Spinal cord (tissue), 10 donors: ENCODE measurements around the gene PHACTR3. TPM values are rescaled to one million over a fixed set of nuclear protein-coding genes. Genes with fewer than 3 reads are reported as not detected.

Experiments used
- DNase-seq, 6 donors: peaks; one replicate each; pipeline versions ENCODE4 v3.0.0 to v3.0.0-alpha.2; 2013 to 2015; ENCODE audit warnings: low spot score in 6 of 6, low read depth in 4 of 6
- H3K27ac ChIP-seq: one replicate; pipeline ENCODE4 v1.5.1; 2013; ENCODE audit warnings: low read depth, low read length, control low read depth
- H3K27me3 ChIP-seq: one replicate; pipeline ENCODE4 v1.6.1; 2013; ENCODE audit warnings: low read length; ENCODE audit not compliant: control insufficient read depth, insufficient read depth
- H3K36me3 ChIP-seq: one replicate; pipeline ENCODE4 v1.6.1; 2013; ENCODE audit warnings: low read length; ENCODE audit not compliant: control insufficient read depth, insufficient read depth
- H3K4me1 ChIP-seq: one replicate; pipeline ENCODE4 v1.6.1; 2013; ENCODE audit warnings: low read length; ENCODE audit not compliant: control insufficient read depth, insufficient read depth
- H3K4me3 ChIP-seq: one replicate; pipeline ENCODE4 v1.5.1; 2013; ENCODE audit warnings: low read depth, low read length, control low read depth
- H3K9me3 ChIP-seq: one replicate; pipeline ENCODE4 v1.6.1; 2013; ENCODE audit warnings: low read length; ENCODE audit not compliant: control insufficient read depth, insufficient read depth
- WGBS: methylation state at CpG from one replicate; pipeline ENCODE4 v1.1.5; 2013; ENCODE audit warnings: missing lambda C conversion rate; ENCODE audit not compliant: insufficient coverage; 5-methylcytosine and 5-hydroxymethylcytosine counted together
- polyA plus RNA-seq, 2 donors: library from polyadenylated mRNA; unstranded; fragments of 120-200 nt; gene quantifications; one replicate each; pipeline ENCODE4 v1.2.1, GENCODE V29; 2013; ENCODE audit not compliant: insufficient read length in 2 of 2
- total RNA-seq, 2 donors: library from RNA; depleted of rRNA in 1 of 2; stranded (reverse); fragments of 120-200 nt in 1 of 2; fragments of >200 nt in 1 of 2; gene quantifications; one replicate each; pipeline versions ENCODE4 v1.2.3 to v1.2.4, GENCODE V29; 2013 to 2014
- donor health status: healthy.

Gene PHACTR3
- total and polyA plus RNA-seq, 4 donors, result 23.5 to 97.8 (median 52.6) TPM

DNA sequence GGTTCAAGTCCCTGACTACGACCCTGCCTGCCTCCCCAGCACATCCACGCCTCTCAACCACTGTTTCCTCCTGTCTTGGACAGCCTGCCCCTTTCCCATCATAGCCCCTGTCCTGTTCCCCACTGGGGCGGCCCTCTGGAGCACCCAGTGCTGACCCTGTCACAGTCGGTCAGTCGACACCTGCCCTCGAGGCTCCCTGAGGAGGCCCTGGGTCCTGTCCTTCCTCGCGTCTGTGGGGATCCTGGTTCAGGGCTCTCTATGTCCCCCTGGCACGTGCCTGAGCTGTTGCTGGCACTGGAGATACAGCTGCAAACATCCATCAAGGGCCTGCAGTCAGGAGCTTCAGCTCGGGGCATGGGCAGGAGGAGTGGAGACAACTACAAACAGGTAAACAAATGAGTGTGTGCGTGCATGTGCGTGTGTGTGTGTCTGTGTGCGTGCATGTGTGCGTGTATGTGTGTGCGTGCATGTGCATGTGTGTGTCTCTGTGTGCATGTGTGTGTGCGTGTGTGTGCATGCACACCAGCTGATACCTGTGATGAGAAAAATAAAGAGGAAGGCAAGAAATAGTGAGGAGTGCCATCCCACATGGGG lies 132.8 kb downstream of the PHACTR3 start:
- Histone ChIP-seq H3K4me1 (peaks cover 15% of the 10 kb centered on the region), H3K36me3 (peaks cover 8% of the 10 kb centered on the region), H3K9me3 (no peaks in the 10 kb centered on the region), H3K27ac (no peak overlapping the region), H3K27me3 (no peaks in the 10 kb centered on the region), H3K4me3 (no peak overlapping the region)
- no peak for DNase-seq
- WGBS, result 80% methylated on average over 16 of the region's 16 CpGs

GRCh38 chr20:59737816-59738215 lies 133.5 kb downstream of the PHACTR3 start:
- Histone ChIP-seq H3K27me3 (no peaks in the 10 kb centered on the region), H3K36me3 (peaks cover 14% of the 10 kb centered on the region), H3K27ac (no peak overlapping the region), H3K4me1 (peaks cover 15% of the 10 kb centered on the region), H3K4me3 (no peak overlapping the region), H3K9me3 (no peaks in the 10 kb centered on the region)
- 80% methylated on average over 2 of the region's 4 CpGs for WGBS
- DNase-seq, result no peak

GRCh38 chr20:59738851-59739250 lies 134.5 kb downstream of the PHACTR3 start:
- no peak for DNase-seq
- no peaks in the 10 kb centered on the region for H3K9me3 ChIP-seq
- WGBS, result 70% methylated on average over 3 of the region's 4 CpGs

GRCh38 chr20:59740621-59741020 lies 136.3 kb downstream of the PHACTR3 start:
- Histone ChIP-seq H3K9me3 (no peaks in the 10 kb centered on the region), H3K27ac (no peak overlapping the region), H3K4me3 (no peak overlapping the region), H3K36me3 (peaks cover 41% of the 10 kb centered on the region), H3K4me1 (peaks cover 12% of the 10 kb centered on the region), H3K27me3 (no peaks in the 10 kb centered on the region)
- 83% methylated on average over 7 of the region's 7 CpGs for WGBS
- DNase-seq, result no peak

More at GRCh38 chr20:59738851-59739250, 134.5 kb downstream of the PHACTR3 start:
- peaks cover 24% of the 10 kb centered on the region for H3K36me3 ChIP-seq
- H3K4me1 ChIP-seq, result peaks cover 15% of the 10 kb centered on the region
- H3K27ac ChIP-seq, result no peak overlapping the region
- no peak overlapping the region for H3K4me3 ChIP-seq
- no peaks in the 10 kb centered on the region for H3K27me3 ChIP-seq

DNA sequence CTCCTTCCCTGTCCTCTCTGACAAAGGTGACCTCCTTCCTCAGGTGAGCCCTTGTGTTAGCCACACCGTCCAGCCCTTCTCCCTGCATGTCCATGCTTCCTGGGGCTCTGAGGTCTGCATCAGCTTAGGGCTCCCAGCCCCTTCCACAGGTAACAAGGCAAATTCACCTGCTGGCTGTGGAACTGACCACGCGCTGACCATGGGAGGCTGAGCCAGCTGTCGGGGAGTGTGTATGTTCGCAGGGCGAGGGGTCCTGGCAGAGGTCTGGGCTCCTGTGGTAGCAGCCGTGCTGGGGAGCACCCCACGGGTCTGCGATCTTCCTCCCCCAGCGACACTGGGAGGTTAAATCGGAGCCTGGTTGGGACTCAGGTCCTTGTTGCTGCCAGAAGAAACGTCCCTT lies 136.7 kb downstream of the PHACTR3 start:
- no peak overlapping the region for H3K4me3 ChIP-seq
- peaks cover 46% of the 10 kb centered on the region for H3K36me3 ChIP-seq
- no peak for DNase-seq
- WGBS, result 89% methylated on average over 12 of the region's 12 CpGs
- H3K27me3 ChIP-seq, result no peaks in the 10 kb centered on the region
- H3K9me3 ChIP-seq, result no peaks in the 10 kb centered on the region
- H3K4me1 ChIP-seq, result peaks cover 8% of the 10 kb centered on the region
- H3K27ac ChIP-seq, result no peak overlapping the region

- Histone ChIP-seq H3K4me3 (no peak overlapping the region), H3K27me3 (no peaks in the 10 kb centered on the region), H3K9me3 (no peaks in the 10 kb centered on the region), H3K4me1 (no peaks in the 10 kb centered on the region), H3K27ac (no peak overlapping the region), H3K36me3 (peaks cover 54% of the 10 kb centered on the region)
- no peak for DNase-seq
- WGBS, result 84% methylated on average over 24 of the region's 24 CpGs
Measured at GRCh38 chr20:59742351-59743095, 138.2 kb downstream of the PHACTR3 start.

DNA sequence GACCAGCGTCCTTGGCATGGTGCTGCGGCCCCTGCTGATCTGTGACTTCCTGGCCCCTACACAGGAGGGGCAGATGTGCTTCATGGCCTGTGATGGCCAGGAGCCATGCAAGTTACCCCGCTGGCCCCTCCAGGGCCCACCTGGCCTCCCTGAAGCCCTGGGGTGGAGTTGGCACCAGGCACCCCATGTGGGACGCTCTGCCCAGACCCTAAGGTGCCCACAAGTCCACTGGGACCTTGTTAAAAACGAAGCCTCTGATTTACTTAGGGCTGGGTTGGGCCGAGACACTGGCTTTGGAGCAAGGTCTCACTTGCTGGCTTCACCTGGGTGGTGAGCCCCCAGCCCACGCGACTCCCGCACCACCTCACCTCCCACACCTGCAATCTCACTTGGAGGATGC lies 139.0 kb downstream of the PHACTR3 start:
- DNase-seq, result no peak
- Histone ChIP-seq H3K9me3 (no peaks in the 10 kb centered on the region), H3K27me3 (no peaks in the 10 kb centered on the region), H3K4me1 (peaks cover 4% of the 10 kb centered on the region), H3K4me3 (no peak overlapping the region), H3K27ac (no peak overlapping the region), H3K36me3 (peaks cover 61% of the 10 kb centered on the region)
- 90% methylated on average over 9 of the region's 9 CpGs for WGBS

- H3K27me3 ChIP-seq, result no peaks in the 10 kb centered on the region
- no peaks in the 10 kb centered on the region for H3K9me3 ChIP-seq
- 87% methylated on average over 18 of the region's 21 CpGs for WGBS
- H3K4me1 ChIP-seq, result peaks cover 10% of the 10 kb centered on the region
- DNase-seq, result no peak
- no peak overlapping the region for H3K27ac ChIP-seq
- no peak overlapping the region for H3K4me3 ChIP-seq
- H3K36me3 ChIP-seq, result peaks cover 58% of the 10 kb centered on the region
Measured at GRCh38 chr20:59743767-59744485, 139.6 kb downstream of the PHACTR3 start.

GRCh38 chr20:59744756-59745155 lies 140.4 kb downstream of the PHACTR3 start:
- peaks cover 58% of the 10 kb centered on the region for H3K36me3 ChIP-seq
- peaks cover 17% of the 10 kb centered on the region for H3K4me1 ChIP-seq
- no peak overlapping the region for H3K4me3 ChIP-seq
- no peaks in the 10 kb centered on the region for H3K9me3 ChIP-seq
- 73% methylated on average over 11 of the region's 11 CpGs for WGBS
- no peaks in the 10 kb centered on the region for H3K27me3 ChIP-seq
- no peak overlapping the region for H3K27ac ChIP-seq
- no peak for DNase-seq
